ENCODE data around the gene SPATA12.

SPATA12 gene

GRCh38 chr3:57097536-57097935 is 37.1 kb downstream of the SPATA12 start:
- H3K36me3 ChIP-seq (ENCODE audit: low read depth), result no peaks in the 10 kb centered on the region
- DNase-seq (ENCODE audit: low spot score) (no peak), ATAC-seq (ENCODE audit: low read depth) (no peak)
- H3K27ac ChIP-seq (ENCODE audit: poor library complexity, severe bottlenecking), result no peak overlapping the region
- no peak for TF ChIP-seq CTCF (IDR thresholded peaks at IDR 0.05; ENCODE audit: poor library complexity, severe bottlenecking)
- H3K4me1 ChIP-seq (ENCODE audit: insufficient read depth, poor library complexity, severe bottlenecking), result peaks cover 6% of the 10 kb centered on the region
- H3K4me3 ChIP-seq (ENCODE audit: severe bottlenecking), result no peak overlapping the region
- no peaks in the 10 kb centered on the region for H3K27me3 ChIP-seq (ENCODE audit: insufficient read depth, poor library complexity, severe bottlenecking)
- no peaks in the 10 kb centered on the region for H3K9me3 ChIP-seq (ENCODE audit: severe bottlenecking)

- peaks cover 6% of the 10 kb centered on the region for H3K4me1 ChIP-seq (ENCODE audit: insufficient read depth, poor library complexity, severe bottlenecking)
- TF ChIP-seq CTCF (IDR thresholded peaks at IDR 0.05; ENCODE audit: poor library complexity, severe bottlenecking), result no peak
- no peaks in the 10 kb centered on the region for H3K9me3 ChIP-seq (ENCODE audit: severe bottlenecking)
- no peak overlapping the region for H3K27ac ChIP-seq (ENCODE audit: poor library complexity, severe bottlenecking)
- no peaks in the 10 kb centered on the region for H3K27me3 ChIP-seq (ENCODE audit: insufficient read depth, poor library complexity, severe bottlenecking)
- no peak overlapping the region for H3K4me3 ChIP-seq (ENCODE audit: severe bottlenecking)
- ATAC-seq (ENCODE audit: low read depth), result peak; percentile 55
- DNase-seq (ENCODE audit: low spot score), result no peak
- no peaks in the 10 kb centered on the region for H3K36me3 ChIP-seq (ENCODE audit: low read depth)
Observed at GRCh38 chr3:57098418-57099310, 38.2 kb downstream of the SPATA12 start.

GRCh38 chr3:57100046-57100695 is 39.7 kb downstream of the SPATA12 start:
- H3K9me3 ChIP-seq (ENCODE audit: severe bottlenecking), result no peaks in the 10 kb centered on the region
- TF ChIP-seq CTCF (IDR thresholded peaks at IDR 0.05; ENCODE audit: poor library complexity, severe bottlenecking), result peak; percentile 94
- no peak overlapping the region for H3K4me3 ChIP-seq (ENCODE audit: severe bottlenecking)
- H3K4me1 ChIP-seq (ENCODE audit: insufficient read depth, poor library complexity, severe bottlenecking), result peaks cover 6% of the 10 kb centered on the region
- ATAC-seq (ENCODE audit: low read depth), result peak; percentile 70
- DNase-seq (ENCODE audit: low spot score), result no peak
- H3K27me3 ChIP-seq (ENCODE audit: insufficient read depth, poor library complexity, severe bottlenecking), result no peaks in the 10 kb centered on the region
- H3K36me3 ChIP-seq (ENCODE audit: low read depth), result no peaks in the 10 kb centered on the region
- no peak overlapping the region for H3K27ac ChIP-seq (ENCODE audit: poor library complexity, severe bottlenecking)

GRCh38 chr3:57105585-57105984 is 45.1 kb downstream of the SPATA12 start:
- no peak for TF ChIP-seq CTCF (IDR thresholded peaks at IDR 0.05; ENCODE audit: poor library complexity, severe bottlenecking)
- no peak overlapping the region for H3K4me3 ChIP-seq (ENCODE audit: severe bottlenecking)
- H3K36me3 ChIP-seq (ENCODE audit: low read depth), result no peaks in the 10 kb centered on the region
- no peaks in the 10 kb centered on the region for H3K9me3 ChIP-seq (ENCODE audit: severe bottlenecking)
- H3K27me3 ChIP-seq (ENCODE audit: insufficient read depth, poor library complexity, severe bottlenecking), result no peaks in the 10 kb centered on the region
- H3K27ac ChIP-seq (ENCODE audit: poor library complexity, severe bottlenecking), result no peak overlapping the region
- no peak for ATAC-seq (ENCODE audit: low read depth)
- H3K4me1 ChIP-seq (ENCODE audit: insufficient read depth, poor library complexity, severe bottlenecking), result no peaks in the 10 kb centered on the region
- no peak for DNase-seq (ENCODE audit: low spot score)

Data from RWPE2 (cell line).